Esophagus mucosa (tissue), 1 donor: Measurements from ENCODE around the gene HACE1. TPM values are rescaled to one million over a fixed set of nuclear protein-coding genes. Genes with fewer than 3 reads are reported as not detected.

ENCODE experiments used
- ATAC-seq: fragments of 200-7000 bp; cut with Tn5 transposase; one replicate; pipeline ENCODE4 v1.9.1; 2020
- total RNA-seq: library from RNA; stranded (reverse); gene quantifications from one replicate; pipeline ENCODE4 v1.2.4, GENCODE V29; 2023
- donor health status: DM: yes; HTN: yes; CAD: no.

Gene HACE1
- total RNA-seq, 1 donor from 2014 or later, result 9.0 TPM

GRCh38 chr6:104685871-104686549 lies 173.7 kb downstream of the HACE1 start:
- ATAC-seq, result no peak

DNA sequence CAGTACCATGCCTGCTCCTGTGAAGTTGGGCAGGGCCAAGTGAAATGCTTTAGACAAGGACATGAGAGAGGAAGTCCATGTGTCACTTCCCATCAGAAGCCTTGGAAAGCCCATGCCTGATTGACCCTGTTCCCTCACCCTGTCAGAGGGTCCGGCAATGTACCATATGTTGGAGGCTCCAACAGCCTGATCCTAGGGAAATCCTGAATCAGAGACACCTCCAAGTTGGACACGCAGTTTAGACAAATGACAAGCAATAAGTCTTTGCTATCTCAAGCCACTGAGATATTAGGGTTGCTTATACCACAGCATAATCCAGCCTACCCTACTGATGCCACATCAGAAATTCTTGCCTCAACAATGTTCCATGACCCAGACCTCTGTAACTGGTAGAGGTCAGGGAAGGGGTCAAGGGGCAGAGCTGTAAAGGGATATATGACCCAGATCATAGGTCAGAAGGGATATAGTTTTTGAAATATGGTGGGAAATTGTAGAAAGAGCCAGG lies 174.8 kb downstream of the HACE1 start:
- ATAC-seq, result no peak

DNA sequence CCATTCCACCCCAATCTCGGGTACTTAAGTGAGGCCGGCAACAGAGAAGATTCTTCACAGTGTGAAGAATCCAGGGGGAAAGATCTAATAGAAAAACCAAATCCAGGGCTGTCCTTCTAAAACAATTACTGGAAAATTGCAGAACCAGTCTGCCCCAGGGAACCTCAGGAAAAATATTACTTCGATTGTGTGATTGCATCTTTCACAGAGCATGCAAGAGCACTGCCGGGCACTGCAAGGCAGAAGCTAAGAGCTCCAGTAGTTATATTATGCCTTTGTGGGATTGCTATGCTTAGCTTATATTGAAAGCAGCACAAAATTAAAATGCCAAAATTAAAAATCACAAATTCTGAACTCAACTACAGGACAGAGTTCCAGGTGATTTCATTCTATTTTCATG lies 175.9 kb downstream of the HACE1 start:
- ATAC-seq, result no peak

DNA sequence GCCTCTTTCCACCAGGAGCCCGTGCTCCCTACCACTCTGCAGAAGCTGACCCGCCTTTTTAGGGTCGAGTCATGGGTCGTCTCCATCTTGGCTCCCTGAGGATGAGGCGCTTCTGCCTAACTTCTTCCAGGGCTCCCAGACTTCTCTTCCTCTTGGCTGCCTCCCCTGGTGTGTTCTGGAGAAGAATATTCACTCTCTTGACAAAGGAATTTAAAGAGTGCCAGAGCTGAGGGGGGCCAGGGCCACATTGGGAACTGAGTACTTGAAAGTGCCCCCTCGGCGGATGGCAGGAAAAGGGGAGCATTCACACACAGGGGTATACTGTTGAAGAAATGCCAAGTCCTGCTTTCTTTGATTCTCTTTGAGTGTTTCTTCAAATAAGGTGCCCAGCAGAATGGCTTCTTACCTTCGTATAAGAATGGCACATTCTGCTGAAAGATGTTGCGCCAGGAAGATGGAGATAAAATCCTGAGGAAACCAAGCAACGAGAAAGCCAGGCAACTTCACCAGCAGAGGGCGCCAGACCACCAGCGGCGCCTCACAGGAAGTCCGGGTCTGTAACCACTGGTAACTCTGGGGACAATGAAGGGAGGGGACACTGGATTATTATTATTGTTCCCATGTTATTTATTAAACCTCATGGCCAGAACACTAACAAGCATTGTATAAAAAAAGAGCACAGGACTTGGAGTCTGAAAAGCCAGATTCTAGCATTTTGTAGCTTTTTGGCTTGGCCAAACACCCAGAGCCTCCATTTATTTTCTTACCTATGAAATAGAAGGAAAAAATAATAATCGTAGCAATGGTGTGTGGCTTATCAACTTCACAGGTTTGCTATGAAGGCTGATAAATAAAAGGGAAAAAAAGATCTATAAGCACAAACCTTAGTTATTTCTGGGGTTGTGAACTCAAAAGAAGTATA lies 176.7 kb downstream of the HACE1 start:
- ATAC-seq, result no peak

DNA sequence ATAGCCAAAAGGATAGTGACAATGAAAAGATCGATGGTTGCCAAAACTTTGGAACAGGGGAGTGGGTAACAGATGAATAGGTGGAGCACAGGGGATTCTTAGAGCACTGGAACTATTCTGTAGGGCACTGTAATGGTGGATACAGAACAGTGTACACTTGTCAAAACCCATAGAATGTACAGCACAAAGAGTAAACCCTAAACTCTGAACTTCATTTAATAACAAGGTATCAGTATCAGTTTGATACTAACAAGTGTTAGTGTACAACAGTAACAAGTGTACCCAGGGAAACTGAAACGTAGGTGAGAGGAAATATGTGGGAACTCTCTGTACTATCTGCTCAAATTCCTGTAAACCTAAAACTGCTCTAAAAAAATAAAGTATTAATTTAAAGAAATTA lies 179.2 kb downstream of the HACE1 start:
- ATAC-seq, result no peak

DNA sequence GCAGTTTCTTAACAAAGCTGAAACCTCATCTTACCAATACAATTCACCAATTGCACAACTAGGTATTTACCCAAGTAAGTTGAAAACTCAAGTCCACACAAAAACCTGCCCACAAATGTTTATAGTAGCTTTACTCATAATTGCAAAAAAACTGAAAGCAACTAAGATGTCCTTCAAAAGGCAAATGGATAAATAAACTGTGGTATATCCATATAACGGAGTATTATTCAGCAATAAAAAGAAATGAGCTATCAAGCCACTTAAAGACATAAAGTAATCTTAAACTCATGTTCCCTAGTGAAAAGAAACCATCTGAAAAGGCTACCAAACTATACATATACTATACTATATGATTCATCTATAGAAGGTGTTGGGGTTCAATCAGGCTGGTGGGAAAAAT lies 179.7 kb downstream of the HACE1 start:
- ATAC-seq, result no peak

Other genes starting within 250 kb of the HACE1 start
- gene LIN28B, start 97.2 kb upstream of the HACE1 start, total RNA-seq, result not detected